ENCODE measurements around the gene ACVR1.
"Not testable (repeated sequence)": the region's sequence is repeated elsewhere in the genome, so short reads cannot be mapped to it uniquely, and the experiment has no call there.

ACVR1 gene

GRCh38 chr2:157893611-157894010 lies 17.5 kb upstream of the ACVR1 start:
- no peak for DNase-seq

DNA sequence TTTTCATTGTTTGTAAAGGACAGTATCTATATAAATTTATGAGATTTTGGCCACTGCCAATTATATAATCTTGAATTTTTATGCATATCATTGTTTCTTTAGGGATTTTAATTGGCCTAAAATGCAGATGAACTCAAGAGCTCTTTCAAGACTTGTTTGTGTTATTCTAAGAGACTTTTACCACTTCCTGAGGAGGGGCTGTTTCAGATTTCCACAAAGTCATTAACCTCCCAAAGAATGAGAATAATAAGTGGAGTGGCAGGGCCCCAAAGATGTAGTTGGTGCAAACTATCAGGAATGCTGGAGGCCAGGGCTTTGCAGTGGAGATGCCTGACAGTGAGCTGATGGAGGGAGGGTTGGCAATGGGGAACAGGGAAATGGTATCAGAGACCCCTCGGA lies 15.5 kb upstream of the ACVR1 start:
- no peak for DNase-seq

DNA sequence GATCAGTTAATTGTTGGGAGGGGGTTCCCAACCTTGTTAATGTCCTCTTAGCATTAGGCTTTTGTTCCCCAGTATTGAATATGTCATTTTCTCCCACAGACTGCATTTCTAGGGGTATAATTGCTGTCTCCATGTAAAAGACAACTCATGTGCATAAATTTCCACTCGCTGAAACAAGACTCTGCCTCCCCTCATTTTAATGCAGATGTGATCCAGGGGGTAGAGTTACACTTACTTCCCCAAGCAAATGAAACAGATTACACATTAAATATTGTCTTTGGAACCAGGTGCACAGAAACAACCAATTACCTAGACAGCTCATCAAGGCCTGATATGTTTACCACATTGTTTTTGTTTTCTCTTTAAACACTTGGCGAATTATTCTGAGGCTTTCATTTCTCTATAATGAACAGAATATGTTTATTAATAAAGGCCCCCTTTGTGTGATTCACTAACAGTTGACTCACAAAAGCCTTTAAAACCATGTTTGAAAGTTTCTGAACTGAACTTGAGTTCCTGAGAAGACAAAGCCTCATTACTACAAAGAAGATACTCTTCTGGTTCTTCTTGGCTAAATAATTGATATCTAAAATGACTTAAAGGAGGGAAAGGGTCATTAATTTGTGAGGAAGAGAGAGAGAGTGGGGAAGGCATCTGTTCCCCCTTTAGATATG lies 15.0 kb upstream of the ACVR1 start:
- no peak for DNase-seq

DNA sequence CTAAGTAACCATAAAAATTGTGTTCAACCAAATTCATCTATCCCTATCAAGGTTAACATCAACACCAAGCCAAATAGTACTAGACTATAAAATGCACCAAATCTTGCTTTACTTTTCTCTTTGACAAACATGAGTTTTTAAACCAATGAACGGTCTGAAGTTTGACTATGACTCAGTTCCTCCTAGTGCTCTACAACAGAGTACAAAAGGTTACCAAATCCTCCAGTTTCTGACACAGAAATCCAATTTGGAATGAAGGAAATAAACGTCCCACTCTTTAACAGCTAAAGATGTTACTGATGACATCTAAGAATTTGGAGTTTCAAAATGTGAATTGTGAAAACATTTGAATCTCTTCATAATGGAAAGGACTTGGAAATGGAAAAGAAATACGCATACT lies 11.8 kb upstream of the ACVR1 start:
- DNase-seq = no peak

DNA sequence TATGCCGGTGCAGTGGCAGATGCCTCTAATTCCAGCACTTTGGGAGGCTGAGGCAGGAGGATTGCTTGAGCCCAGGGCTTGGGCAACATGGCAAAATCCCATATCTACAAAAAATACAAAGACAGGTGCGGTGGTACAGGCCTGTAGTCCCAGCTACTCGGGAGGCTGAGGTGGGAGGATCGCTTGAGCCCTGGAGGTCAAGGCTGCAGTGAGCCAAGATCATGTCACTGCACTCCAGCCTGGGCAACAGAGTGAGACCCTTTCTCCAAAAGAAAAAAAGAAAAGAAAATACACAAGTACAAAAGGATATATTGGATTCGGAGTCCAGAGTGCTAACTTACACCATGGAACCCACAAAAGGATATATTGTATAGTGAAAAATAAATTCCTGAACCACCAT lies 8.4 kb upstream of the ACVR1 start:
- DNase-seq = not testable (repeated sequence)

DNA sequence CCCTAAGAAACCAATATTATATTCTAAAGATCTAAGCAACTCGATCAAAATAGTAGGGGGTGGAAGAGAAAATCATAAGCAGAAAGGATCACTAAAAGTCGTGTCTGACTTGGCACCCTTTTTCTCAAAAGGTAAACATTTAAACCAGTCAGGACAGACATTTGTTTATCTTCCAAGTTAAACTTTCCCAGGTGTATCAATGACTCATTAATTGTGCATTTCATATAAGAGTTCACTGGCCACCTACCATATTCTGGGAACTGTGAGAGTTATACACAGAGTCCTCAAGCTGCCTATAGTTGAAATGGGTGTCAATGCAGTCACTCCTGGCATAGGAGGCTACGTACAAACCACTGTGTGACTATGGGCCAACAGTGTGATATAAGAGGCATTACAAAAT lies 4.8 kb upstream of the ACVR1 start:
- DNase-seq = no peak

GRCh38 chr2:157877761-157878400 lies 1.8 kb upstream of the ACVR1 start:
- no peak for DNase-seq

DNA sequence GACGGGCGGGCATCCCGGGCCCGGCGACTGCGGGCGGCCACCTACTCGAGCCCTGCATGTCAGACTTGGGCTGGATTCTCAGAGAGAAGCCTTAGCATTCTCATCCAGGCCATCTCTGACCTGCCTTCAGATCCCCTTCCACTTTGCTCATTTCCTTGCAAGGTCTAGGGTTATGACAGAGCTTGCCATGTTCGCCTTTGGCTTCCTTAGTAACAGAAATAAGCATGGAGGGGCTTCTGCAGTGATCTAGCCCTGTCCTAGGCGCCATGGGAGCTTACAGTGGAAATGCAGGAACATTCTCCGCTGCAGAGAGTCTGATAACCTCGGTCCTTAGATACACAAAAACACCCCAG lies 632 bp upstream of the ACVR1 start:
- DNase-seq = no peak

- no peak for DNase-seq
These were observed 477 bp downstream of the ACVR1 start for GRCh38 chr2:157875641-157876065.

DNA sequence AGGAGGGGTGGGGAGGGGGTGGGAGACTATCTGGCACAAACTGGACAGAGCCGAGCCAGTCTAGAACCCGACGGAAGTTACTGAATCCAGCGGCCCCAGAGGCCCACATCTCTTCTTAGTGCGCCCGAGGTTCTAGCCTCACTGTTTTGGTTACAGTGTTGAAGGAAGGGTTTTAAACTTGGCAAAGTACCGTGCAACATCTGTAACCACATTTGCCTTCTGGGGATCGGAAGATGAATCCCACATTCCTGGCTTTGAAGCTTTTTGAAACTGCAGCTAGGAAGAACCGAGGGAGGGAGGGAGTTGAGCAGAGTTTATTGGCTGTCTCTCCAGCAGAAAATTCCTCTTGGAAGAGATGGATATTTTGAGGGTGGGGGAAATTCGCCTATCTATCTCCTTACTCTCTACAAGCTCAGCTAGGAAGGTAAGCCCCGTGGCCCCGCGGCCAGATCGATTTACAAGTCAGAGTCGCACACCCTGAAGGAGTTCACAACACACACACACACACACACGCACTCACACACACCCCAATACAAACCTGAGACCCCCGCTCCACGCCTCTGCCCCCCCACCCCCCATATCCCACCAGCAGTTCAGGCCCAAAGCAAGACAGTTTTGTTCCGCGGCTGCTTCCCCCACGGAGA lies 1.0 kb downstream of the ACVR1 start:
- no peak for DNase-seq

GRCh38 chr2:157874348-157874747 lies 1.8 kb downstream of the ACVR1 start:
- no peak for DNase-seq

DNA sequence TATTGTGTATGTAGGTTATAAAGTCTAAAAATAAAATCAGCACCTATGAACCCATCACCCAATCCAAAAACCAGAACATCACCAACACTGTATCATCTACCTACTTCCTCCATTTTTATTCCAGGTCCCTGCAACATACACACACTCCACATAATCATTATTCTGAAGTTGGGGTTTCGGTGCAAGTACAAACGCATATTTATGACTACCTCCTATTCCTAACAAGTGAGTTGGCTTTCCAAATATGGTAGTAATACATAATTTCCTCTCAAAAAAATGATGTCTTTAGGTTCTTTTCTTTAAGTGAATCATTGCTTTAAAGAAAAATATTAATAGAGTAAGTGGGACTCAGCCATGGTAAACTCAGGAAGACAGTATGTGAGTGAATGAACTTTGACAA lies 3.3 kb downstream of the ACVR1 start:
- no peak for DNase-seq

- DNase-seq = no peak
These were observed 4.7 kb downstream of the ACVR1 start for GRCh38 chr2:157871415-157871814.

DNA sequence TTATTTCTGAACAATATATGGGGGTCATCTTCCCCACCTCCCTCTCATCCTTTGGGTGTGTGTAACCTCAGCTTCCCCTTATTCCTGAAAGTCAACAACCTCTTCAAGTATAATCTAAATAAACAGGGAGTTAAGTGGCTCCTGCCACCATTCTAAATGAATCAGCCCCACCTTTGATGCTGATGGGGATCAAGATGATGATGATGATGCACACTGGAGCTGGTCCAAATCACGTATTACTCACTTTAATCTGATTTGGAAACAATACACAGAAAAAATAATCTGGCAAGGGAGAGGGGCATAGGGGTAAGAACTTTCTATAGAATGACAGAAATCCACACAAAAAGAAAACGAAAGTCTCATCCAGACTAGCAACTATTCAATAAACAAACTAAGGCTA lies 7.1 kb downstream of the ACVR1 start:
- no peak for DNase-seq

- no peak for DNase-seq
These were observed 8.4 kb downstream of the ACVR1 start for GRCh38 chr2:157867703-157868102.

DNA sequence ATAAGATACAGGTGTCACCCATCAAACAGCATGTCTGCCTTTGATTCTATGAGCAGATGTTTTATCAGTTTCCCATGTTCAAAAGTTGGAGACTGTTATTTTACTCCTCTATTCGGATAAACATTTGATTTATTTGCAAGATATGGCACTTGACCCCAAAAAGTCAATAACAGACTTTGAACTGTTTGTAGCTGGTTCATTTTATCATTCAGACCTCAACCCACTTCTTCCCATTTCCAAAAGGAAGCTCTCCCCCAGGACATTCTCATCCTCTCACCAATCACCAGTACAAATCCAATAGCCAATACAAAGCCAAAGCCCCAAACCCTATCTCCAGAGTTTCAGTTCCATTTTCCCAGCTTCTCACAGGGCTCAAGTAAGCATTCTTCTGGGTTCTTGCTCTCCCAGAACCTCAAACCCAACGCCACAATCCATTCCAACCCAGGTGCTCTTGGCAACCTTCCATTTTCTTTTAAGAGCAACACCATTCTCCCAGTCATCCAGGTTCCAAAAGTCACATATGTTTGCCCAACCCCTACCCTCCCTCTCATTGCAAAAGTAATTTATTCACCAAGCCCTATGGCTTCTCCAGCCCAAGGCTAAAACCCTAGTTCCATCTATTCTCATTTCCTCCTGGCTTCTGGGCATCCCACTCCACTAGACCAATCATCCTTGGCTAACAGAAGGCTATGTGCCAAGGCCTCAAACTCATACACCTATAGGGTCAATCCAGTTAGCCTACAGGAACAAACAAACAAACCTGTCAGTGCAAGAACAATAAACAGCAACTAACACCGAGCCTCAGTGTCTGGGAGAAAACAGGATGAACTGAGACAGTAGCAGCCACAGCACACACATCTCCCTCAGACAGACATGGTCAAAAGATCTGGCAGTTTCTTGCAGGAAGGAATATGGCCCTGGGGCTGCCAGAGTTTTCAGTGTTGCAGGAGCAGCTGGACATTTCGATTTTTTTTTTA lies 9.2 kb downstream of the ACVR1 start:
- DNase-seq = no peak

DNA sequence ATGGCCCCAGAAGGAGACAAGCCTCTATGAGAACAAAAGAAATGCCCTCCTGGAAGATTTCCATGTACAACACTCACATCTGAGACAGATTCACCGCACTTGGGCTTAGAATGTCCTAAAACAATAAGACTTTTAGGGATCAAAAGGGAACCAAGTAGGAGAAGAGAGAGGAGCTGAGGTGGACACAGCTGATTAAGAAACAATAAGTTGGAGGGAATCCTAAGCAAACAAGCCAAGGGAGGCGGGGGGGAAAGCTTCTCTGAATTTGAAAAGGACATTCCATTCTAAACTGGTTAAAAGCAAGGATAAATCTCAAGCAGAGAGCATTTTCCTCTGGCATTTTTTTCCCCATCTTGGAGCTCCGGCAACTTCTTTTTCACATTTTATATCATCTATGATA lies 9.9 kb downstream of the ACVR1 start:
- no peak for DNase-seq

DNA sequence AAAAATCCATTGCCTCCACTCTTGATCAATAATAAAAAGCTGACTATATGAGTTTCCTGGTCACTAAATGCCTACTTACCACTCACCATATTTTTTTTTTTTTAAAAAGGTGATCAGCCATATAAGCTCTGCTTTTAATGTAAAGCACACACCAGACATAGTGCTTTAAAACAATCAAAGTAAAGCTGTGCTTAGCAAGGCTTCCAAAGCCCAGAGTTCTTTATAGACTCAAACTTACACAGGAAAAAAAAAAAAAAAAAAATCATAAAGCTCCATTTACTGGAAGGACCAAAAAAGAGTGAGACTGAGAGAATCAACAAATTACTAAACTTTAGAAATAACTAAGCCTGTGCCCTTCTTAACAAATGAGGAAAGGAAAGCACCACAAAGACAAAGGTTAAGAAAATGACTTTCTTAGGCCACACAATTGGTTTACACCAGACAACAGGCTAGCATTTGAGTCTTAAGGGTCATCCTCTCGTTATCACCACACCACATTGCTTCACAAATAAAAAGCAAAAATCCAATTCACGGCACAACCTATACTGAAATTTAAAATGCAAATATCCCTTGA lies 11.2 kb downstream of the ACVR1 start:
- DNase-seq = no peak

DNA sequence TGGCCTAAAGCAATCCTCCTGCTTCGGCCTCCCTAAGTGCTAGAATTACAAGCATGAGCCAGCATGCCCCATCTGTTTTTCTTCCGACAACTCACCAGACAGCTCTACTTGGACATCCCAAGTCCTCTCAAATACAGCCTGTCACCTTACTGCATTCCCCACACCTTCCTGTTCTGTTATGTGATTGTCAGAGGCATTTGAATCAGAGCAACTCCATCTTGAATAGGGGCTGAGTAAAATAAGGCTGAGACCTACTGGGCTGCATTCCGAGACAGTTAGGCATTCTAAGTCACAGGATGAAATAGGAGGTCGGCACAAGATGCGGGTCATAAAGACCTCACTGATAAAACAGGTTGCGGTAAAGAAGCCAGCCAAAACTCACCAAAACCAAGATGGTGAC lies 17.3 kb downstream of the ACVR1 start:
- no peak for DNase-seq

DNA sequence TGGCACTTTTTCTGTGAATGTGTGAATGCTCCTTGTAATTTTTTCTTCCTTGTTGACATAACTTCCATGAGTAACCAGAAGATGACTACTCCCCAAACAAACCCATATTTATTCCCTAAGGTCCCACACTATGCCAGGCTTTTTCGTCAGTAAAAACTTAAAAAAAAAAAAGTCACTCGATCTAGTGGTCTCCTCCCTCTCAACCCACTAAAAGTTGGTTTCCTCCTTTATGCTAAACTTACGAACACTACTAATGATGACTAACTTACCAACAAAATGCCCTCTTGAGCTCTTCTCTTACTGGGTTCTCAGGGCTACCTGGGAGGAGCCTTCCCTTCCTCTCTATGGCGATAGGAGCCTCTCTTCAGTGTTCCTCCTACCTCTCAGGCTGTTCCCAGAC lies 18.2 kb downstream of the ACVR1 start:
- no peak for DNase-seq

DNA sequence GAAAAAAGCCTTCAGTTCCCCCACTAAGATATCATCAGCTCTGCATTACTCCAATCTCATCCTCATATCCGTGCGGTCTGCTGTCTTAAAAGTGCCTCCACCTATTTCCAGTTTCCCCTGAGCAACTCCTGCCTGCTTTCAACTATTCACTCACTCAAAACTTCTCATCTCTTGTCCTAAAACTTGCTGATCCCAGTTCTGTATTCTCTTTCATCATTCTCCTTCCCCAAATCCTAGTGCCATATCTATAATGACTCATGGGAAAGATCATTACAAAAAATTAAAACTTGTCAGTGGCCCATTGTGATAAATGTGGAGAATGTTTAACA lies 20.0 kb downstream of the ACVR1 start:
- DNase-seq = no peak

DNA sequence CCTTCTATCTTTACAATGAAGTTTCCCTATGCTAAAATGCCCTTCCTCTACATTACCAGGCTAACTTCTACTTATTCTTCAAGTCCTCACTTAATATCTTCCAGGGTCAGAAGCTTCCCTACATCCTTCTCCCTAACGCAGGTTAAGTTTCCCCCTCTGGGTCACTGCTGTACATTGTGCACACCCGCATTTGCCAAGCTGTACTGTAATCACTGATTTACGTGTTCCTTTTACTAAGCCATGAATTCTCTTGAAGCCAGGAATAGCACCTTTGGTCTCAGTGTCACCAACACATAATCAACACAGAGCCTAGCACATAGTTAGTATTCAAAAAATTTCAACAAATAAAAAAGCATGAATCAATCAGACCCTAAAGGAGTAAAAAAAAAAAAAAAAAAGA lies 22.3 kb downstream of the ACVR1 start:
- DNase-seq = no peak

GRCh38 chr2:157853211-157853610 lies 22.9 kb downstream of the ACVR1 start:
- no peak for DNase-seq

All from activated CD8-positive, alpha-beta memory T cell treated with anti-CD3 and anti-CD28 coated beads for 24 hours (primary cell).